Measurements from ENCODE around the gene UNC119. TPM values are rescaled to one million over a fixed set of nuclear protein-coding genes. Genes with fewer than 3 reads are reported as not detected.

UNC119 gene
- total and polyA plus RNA-seq, 4 donors: 33.1 to 85.8 (median 68.9) TPM

GRCh38 chr17:28518132-28518531 is 34.3 kb downstream of the UNC119 start:
- Histone ChIP-seq H3K4me1 (ENCODE audit: control insufficient read depth, insufficient read depth, low read length) (no peaks in the 10 kb centered on the region), H3K27ac (ENCODE audit: low read depth, low read length) (no peak overlapping the region), H3K9me3 (ENCODE audit: control insufficient read depth, insufficient read depth, low read length) (no peaks in the 10 kb centered on the region), H3K27me3 (ENCODE audit: control insufficient read depth, insufficient read depth, low read length) (peaks cover 7% of the 10 kb centered on the region), H3K36me3 (ENCODE audit: control insufficient read depth, insufficient read depth, low read length) (no peaks in the 10 kb centered on the region), H3K4me3 (ENCODE audit: low read depth, low read length) (no peak overlapping the region)
- no peak for DNase-seq (ENCODE audit: low read depth in 4 of 6, low spot score in 6 of 6)
- 90% methylated on average over 5 of the region's 6 CpGs for WGBS (ENCODE audit: insufficient coverage)

- 94% methylated on average over 1 of the region's 1 CpG for WGBS (ENCODE audit: insufficient coverage)
- H3K4me1 ChIP-seq (ENCODE audit: control insufficient read depth, insufficient read depth, low read length): no peaks in the 10 kb centered on the region
- peaks cover 7% of the 10 kb centered on the region for H3K27me3 ChIP-seq (ENCODE audit: control insufficient read depth, insufficient read depth, low read length)
- DNase-seq (ENCODE audit: low read depth in 4 of 6, low spot score in 6 of 6): no peak
- H3K4me3 ChIP-seq (ENCODE audit: low read depth, low read length): no peak overlapping the region
- no peaks in the 10 kb centered on the region for H3K9me3 ChIP-seq (ENCODE audit: control insufficient read depth, insufficient read depth, low read length)
- no peak overlapping the region for H3K27ac ChIP-seq (ENCODE audit: low read depth, low read length)
- no peaks in the 10 kb centered on the region for H3K36me3 ChIP-seq (ENCODE audit: control insufficient read depth, insufficient read depth, low read length)
Observed at GRCh38 chr17:28515518-28515917, 36.9 kb downstream of the UNC119 start.

- no peak overlapping the region for H3K4me3 ChIP-seq (ENCODE audit: low read depth, low read length)
- no peak for DNase-seq (ENCODE audit: low read depth in 4 of 6, low spot score in 6 of 6)
- H3K4me1 ChIP-seq (ENCODE audit: control insufficient read depth, insufficient read depth, low read length): no peaks in the 10 kb centered on the region
- H3K27me3 ChIP-seq (ENCODE audit: control insufficient read depth, insufficient read depth, low read length): peaks cover 9% of the 10 kb centered on the region
- 70% methylated on average over 7 of the region's 16 CpGs for WGBS (ENCODE audit: insufficient coverage)
- H3K27ac ChIP-seq (ENCODE audit: low read depth, low read length): no peak overlapping the region
- H3K36me3 ChIP-seq (ENCODE audit: control insufficient read depth, insufficient read depth, low read length): no peaks in the 10 kb centered on the region
- H3K9me3 ChIP-seq (ENCODE audit: control insufficient read depth, insufficient read depth, low read length): no peaks in the 10 kb centered on the region
Observed at GRCh38 chr17:28514561-28515002, 37.8 kb downstream of the UNC119 start.

- H3K9me3 ChIP-seq (ENCODE audit: control insufficient read depth, insufficient read depth, low read length): no peaks in the 10 kb centered on the region
- no peak overlapping the region for H3K4me3 ChIP-seq (ENCODE audit: low read depth, low read length)
- H3K36me3 ChIP-seq (ENCODE audit: control insufficient read depth, insufficient read depth, low read length): no peaks in the 10 kb centered on the region
- peaks cover 11% of the 10 kb centered on the region for H3K27me3 ChIP-seq (ENCODE audit: control insufficient read depth, insufficient read depth, low read length)
- WGBS (ENCODE audit: insufficient coverage): 65% methylated on average over 5 of the region's 7 CpGs
- no peak for DNase-seq (ENCODE audit: low read depth in 4 of 6, low spot score in 6 of 6)
- H3K4me1 ChIP-seq (ENCODE audit: control insufficient read depth, insufficient read depth, low read length): no peaks in the 10 kb centered on the region
- H3K27ac ChIP-seq (ENCODE audit: low read depth, low read length): no peak overlapping the region
Observed at GRCh38 chr17:28513476-28513875, 38.9 kb downstream of the UNC119 start.

- H3K27me3 ChIP-seq (ENCODE audit: control insufficient read depth, insufficient read depth, low read length): peaks cover 23% of the 10 kb centered on the region
- WGBS (ENCODE audit: insufficient coverage): no CpG with 5 or more reads among the region's 3 CpGs
- peaks cover 3% of the 10 kb centered on the region for H3K4me1 ChIP-seq (ENCODE audit: control insufficient read depth, insufficient read depth, low read length)
- no peaks in the 10 kb centered on the region for H3K9me3 ChIP-seq (ENCODE audit: control insufficient read depth, insufficient read depth, low read length)
- DNase-seq (ENCODE audit: low read depth in 4 of 6, low spot score in 6 of 6): no peak
- H3K4me3 ChIP-seq (ENCODE audit: low read depth, low read length): no peak overlapping the region
- H3K36me3 ChIP-seq (ENCODE audit: control insufficient read depth, insufficient read depth, low read length): no peaks in the 10 kb centered on the region
- no peak overlapping the region for H3K27ac ChIP-seq (ENCODE audit: low read depth, low read length)
Observed at GRCh38 chr17:28511858-28512461, 40.5 kb downstream of the UNC119 start.

- no peak for DNase-seq (ENCODE audit: low read depth in 4 of 6, low spot score in 6 of 6)
Observed at GRCh38 chr17:28509789-28510188, 42.6 kb downstream of the UNC119 start.

GRCh38 chr17:28508211-28508724 is 44.2 kb downstream of the UNC119 start:
- Histone ChIP-seq H3K4me3 (ENCODE audit: low read depth, low read length) (no peak overlapping the region), H3K9me3 (ENCODE audit: control insufficient read depth, insufficient read depth, low read length) (no peaks in the 10 kb centered on the region), H3K36me3 (ENCODE audit: control insufficient read depth, insufficient read depth, low read length) (no peaks in the 10 kb centered on the region), H3K4me1 (ENCODE audit: control insufficient read depth, insufficient read depth, low read length) (peaks cover 3% of the 10 kb centered on the region), H3K27ac (ENCODE audit: low read depth, low read length) (no peak overlapping the region), H3K27me3 (ENCODE audit: control insufficient read depth, insufficient read depth, low read length) (peaks cover 16% of the 10 kb centered on the region)
- 69% methylated on average over 9 of the region's 11 CpGs for WGBS (ENCODE audit: insufficient coverage)
- no peak for DNase-seq (ENCODE audit: low read depth in 4 of 6, low spot score in 6 of 6)

More at GRCh38 chr17:28509789-28510188, 42.6 kb downstream of the UNC119 start:
- Histone ChIP-seq H3K4me1 (ENCODE audit: control insufficient read depth, insufficient read depth, low read length) (peaks cover 3% of the 10 kb centered on the region), H3K9me3 (ENCODE audit: control insufficient read depth, insufficient read depth, low read length) (no peaks in the 10 kb centered on the region), H3K27me3 (ENCODE audit: control insufficient read depth, insufficient read depth, low read length) (peaks cover 23% of the 10 kb centered on the region), H3K27ac (ENCODE audit: low read depth, low read length) (no peak overlapping the region), H3K36me3 (ENCODE audit: control insufficient read depth, insufficient read depth, low read length) (no peaks in the 10 kb centered on the region), H3K4me3 (ENCODE audit: low read depth, low read length) (no peak overlapping the region)
- 76% methylated on average over 6 of the region's 7 CpGs for WGBS (ENCODE audit: insufficient coverage)

- no peak overlapping the region for H3K4me3 ChIP-seq (ENCODE audit: low read depth, low read length)
- no peak overlapping the region for H3K27ac ChIP-seq (ENCODE audit: low read depth, low read length)
- no peak for DNase-seq (ENCODE audit: low read depth in 4 of 6, low spot score in 6 of 6)
- peaks cover 3% of the 10 kb centered on the region for H3K4me1 ChIP-seq (ENCODE audit: control insufficient read depth, insufficient read depth, low read length)
- H3K27me3 ChIP-seq (ENCODE audit: control insufficient read depth, insufficient read depth, low read length): peaks cover 16% of the 10 kb centered on the region
- H3K9me3 ChIP-seq (ENCODE audit: control insufficient read depth, insufficient read depth, low read length): no peaks in the 10 kb centered on the region
- H3K36me3 ChIP-seq (ENCODE audit: control insufficient read depth, insufficient read depth, low read length): no peaks in the 10 kb centered on the region
- WGBS (ENCODE audit: insufficient coverage): 24% methylated on average over 21 of the region's 24 CpGs
Observed at GRCh38 chr17:28507567-28508203, 44.7 kb downstream of the UNC119 start.

GRCh38 chr17:28506763-28507487 is 45.5 kb downstream of the UNC119 start:
- no peaks in the 10 kb centered on the region for H3K9me3 ChIP-seq (ENCODE audit: control insufficient read depth, insufficient read depth, low read length)
- no peak for DNase-seq (ENCODE audit: low read depth in 4 of 6, low spot score in 6 of 6)
- H3K4me3 ChIP-seq (ENCODE audit: low read depth, low read length): no peak overlapping the region
- H3K36me3 ChIP-seq (ENCODE audit: control insufficient read depth, insufficient read depth, low read length): no peaks in the 10 kb centered on the region
- H3K27ac ChIP-seq (ENCODE audit: low read depth, low read length): no peak overlapping the region
- H3K4me1 ChIP-seq (ENCODE audit: control insufficient read depth, insufficient read depth, low read length): peaks cover 3% of the 10 kb centered on the region
- WGBS (ENCODE audit: insufficient coverage): 91% methylated on average over 4 of the region's 14 CpGs
- peaks cover 16% of the 10 kb centered on the region for H3K27me3 ChIP-seq (ENCODE audit: control insufficient read depth, insufficient read depth, low read length)
